HG03135 (cell line): Measurements from ENCODE around the gene GTPBP10.
"Not testable (repeated sequence)": the region's sequence is repeated elsewhere in the genome, so short reads cannot be mapped to it uniquely, and the experiment has no call there.

ENCODE experiments used
- ATAC-seq: cut with Tn5 transposase; IDR thresholded peaks from one replicate; pipeline ENCODE4 v1.9.1; 2021; ENCODE audit warnings: mild to moderate bottlenecking, moderate library complexity; ENCODE audit not compliant: unreplicated experiment

Gene GTPBP10

GRCh38 chr7:90346336-90347125, at the start of gene GTPBP10:
TSS of gene GTPBP10 (plus strand) at chr7:90346716. CDS start at chr7:90346742, 26 bp downstream.
- ATAC-seq = peak; percentile 92

GRCh38 chr7:90298145-90299038, 48.1 kb upstream of the GTPBP10 start:
- no peak for ATAC-seq

GRCh38 chr7:90303241-90303640, 43.3 kb upstream of the GTPBP10 start:
- ATAC-seq = no peak

GRCh38 chr7:90309872-90310271, 36.6 kb upstream of the GTPBP10 start:
- ATAC-seq = no peak

GRCh38 chr7:90311175-90311574, 35.3 kb upstream of the GTPBP10 start:
- ATAC-seq = no peak

- no peak for ATAC-seq
These were observed 33.8 kb upstream of the GTPBP10 start for GRCh38 chr7:90312745-90313144.

- no peak for ATAC-seq
These were observed 32.6 kb upstream of the GTPBP10 start for GRCh38 chr7:90313907-90314306.

GRCh38 chr7:90320014-90320413, 26.5 kb upstream of the GTPBP10 start:
- ATAC-seq = no peak

GRCh38 chr7:90320418-90320800, 26.1 kb upstream of the GTPBP10 start:
- ATAC-seq = no peak

GRCh38 chr7:90320801-90321494, 25.6 kb upstream of the GTPBP10 start, which contains the start of gene FAM237B:
TSS of gene FAM237B (minus strand) at chr7:90321304. CDS start at chr7:90319748, 1,556 bp downstream.
- ATAC-seq = no peak

- no peak for ATAC-seq
These were observed 23.7 kb upstream of the GTPBP10 start for GRCh38 chr7:90322837-90323236.

- no peak for ATAC-seq
These were observed 20.0 kb upstream of the GTPBP10 start for GRCh38 chr7:90326500-90326899.

GRCh38 chr7:90334193-90334843, 12.2 kb upstream of the GTPBP10 start:
- ATAC-seq = no peak

- ATAC-seq = not testable (repeated sequence)
These were observed 11.6 kb upstream of the GTPBP10 start for GRCh38 chr7:90334926-90335325.

GRCh38 chr7:90337106-90337505, 9.4 kb upstream of the GTPBP10 start:
- no peak for ATAC-seq

GRCh38 chr7:90345016-90345415, 1.5 kb upstream of the GTPBP10 start:
- no peak for ATAC-seq

- peak; percentile 16 for ATAC-seq
These were observed 751 bp upstream of the GTPBP10 start for GRCh38 chr7:90345595-90346335.

GRCh38 chr7:90347759-90348158, 1.2 kb downstream of the GTPBP10 start:
- ATAC-seq = no peak

- no peak for ATAC-seq
These were observed 2.8 kb downstream of the GTPBP10 start for GRCh38 chr7:90349305-90349704.

GRCh38 chr7:90350032-90350431, 3.5 kb downstream of the GTPBP10 start:
- not testable (repeated sequence) for ATAC-seq
